H1 (cell line): Measurements from ENCODE around the gene POU6F2. TPM values are rescaled to one million over a fixed set of nuclear protein-coding genes. Genes with fewer than 3 reads are reported as not detected.

Experiments used
- CTCF ChIA-PET: fragments of 300-600 bp; sonication (Branson Sonifier 250); formaldehyde crosslinking; loops from one replicate; lab custom pipeline; 2021; ENCODE audit not compliant: partially characterized antibody; lab: Charles Lee
- POLR2A ChIA-PET: fragments of 300-600 bp; sonication (Branson Sonifier 250); formaldehyde crosslinking; loops from one replicate; lab custom pipeline; 2021; ENCODE audit warnings: inconsistent platforms; ENCODE audit not compliant: partially characterized antibody; lab: Charles Lee
- DNase-seq, 2 experiments: peaks; one replicate each; pipeline versions ENCODE4 v3.0.0 to v3.0.0-alpha.2; 2010 to 2022; ENCODE audit warnings: low spot score in 2 of 2, low read depth in 1 of 2, mixed read lengths in 1 of 2
- FAIRE-seq: peaks from 2 replicates; lab custom pipeline; 2011; peaks lifted over from hg19 to GRCh38; lab: Jason Lieb, UNC
- H2AFZ ChIP-seq: 2 replicates; pipeline ENCODE4 v1.8.1; 2012; ENCODE audit warnings: low read length, inconsistent platforms
- H2AK5ac ChIP-seq: 2 replicates; pipeline ENCODE4 v1.6.1; 2013; ENCODE audit warnings: low read depth, low read length
- H2BK120ac ChIP-seq: replicated peaks from 2 replicates; pipeline ENCODE3; 2013; ENCODE audit warnings: low read depth, low read length, inconsistent platforms
- H2BK12ac ChIP-seq: 2 replicates; pipeline ENCODE4 v1.6.1; 2013; ENCODE audit warnings: low read depth, low read length
- H2BK15ac ChIP-seq: 2 replicates; pipeline ENCODE4 v1.6.1; 2013; ENCODE audit warnings: low read length
- H2BK20ac ChIP-seq: 2 replicates; pipeline ENCODE4 v1.6.1; 2013; ENCODE audit warnings: low read length
- H2BK5ac ChIP-seq: 2 replicates; pipeline ENCODE4 v1.6.1; 2013; ENCODE audit warnings: low read depth, low read length
- H3K14ac ChIP-seq: 2 replicates; pipeline ENCODE4 v1.6.1; 2013; ENCODE audit warnings: inconsistent platforms; ENCODE audit not compliant: insufficient read length
- H3K18ac ChIP-seq: 2 replicates; pipeline ENCODE4 v1.6.1; 2013; ENCODE audit warnings: low read length; ENCODE audit errors: extremely low read depth
- H3K23ac ChIP-seq: 2 replicates; pipeline ENCODE4 v1.6.1; 2013; ENCODE audit warnings: inconsistent platforms; ENCODE audit not compliant: insufficient read length
- H3K23me2 ChIP-seq: 2 replicates; pipeline ENCODE4 v1.6.1; 2013; ENCODE audit warnings: low read depth, low read length
- H3K27ac ChIP-seq: 2 replicates; pipeline ENCODE4 v1.6.1; 2011; ENCODE audit warnings: low read depth, low read length, inconsistent platforms
- H3K27me3 ChIP-seq, 4 experiments: replicated peaks in 1 of 4; 1 replicate in 1 of 4; 2 replicates in 3 of 4; pipeline versions ENCODE4 v1.6.1 to v1.8.1; 2011 to 2013; ENCODE audit warnings: low read length in 3 of 4, mild to moderate bottlenecking in 3 of 4, inconsistent platforms in 2 of 4, mixed read lengths in 2 of 4, moderate library complexity in 1 of 4; ENCODE audit not compliant: control insufficient read depth in 3 of 4, insufficient read depth in 3 of 4; ENCODE audit errors: extremely low read depth in 1 of 4
- H3K36me3 ChIP-seq, 4 experiments: 2 replicates each; pipeline versions ENCODE4 v1.6.1 to v1.8.1; 2011 to 2013; ENCODE audit warnings: mild to moderate bottlenecking in 4 of 4, low read length in 3 of 4, moderate library complexity in 2 of 4, control low read depth in 1 of 4, inconsistent platforms in 1 of 4; ENCODE audit not compliant: insufficient read depth in 4 of 4, control insufficient read depth in 2 of 4
- H3K4ac ChIP-seq: replicated peaks from 2 replicates; pipeline ENCODE3; 2013; ENCODE audit warnings: low read length, low read depth, mixed read lengths, inconsistent platforms; ENCODE audit not compliant: insufficient read length
- H3K4me1 ChIP-seq, 4 experiments: replicated peaks in 1 of 4; 1 replicate in 1 of 4; 2 replicates in 3 of 4; pipeline versions ENCODE4 v1.6.1 to v1.8.1; 2011 to 2013; ENCODE audit warnings: low read length in 3 of 4, inconsistent platforms in 2 of 4, mixed read lengths in 1 of 4; ENCODE audit not compliant: insufficient read depth in 4 of 4, control insufficient read depth in 3 of 4
- H3K4me2 ChIP-seq, 2 experiments: 2 replicates each; pipeline versions ENCODE4 v1.6.1 to v1.8.1; 2011 to 2013; ENCODE audit warnings: low read depth in 2 of 2, low read length in 2 of 2, control low read depth in 1 of 2, inconsistent platforms in 1 of 2, mild to moderate bottlenecking in 1 of 2; ENCODE audit not compliant: insufficient read depth in 1 of 2
- H3K4me3 ChIP-seq, 4 experiments: fragments of 200-600, 300-600 bp in 1 of 4; sonication (generic), shearing (Covaris generic), sonication (Bioruptor Twin) in 1 of 4; 2 replicates each; pipeline versions ENCODE4 v1.5.1 to v1.8.1; 2011 to 2016; ENCODE audit warnings: low read length in 4 of 4, low read depth in 3 of 4, control low read depth in 2 of 4, inconsistent platforms in 2 of 4, mild to moderate bottlenecking in 2 of 4, mixed read lengths in 1 of 4, moderate library complexity in 1 of 4; ENCODE audit not compliant: insufficient read depth in 2 of 4; ENCODE audit errors: extremely low read depth in 1 of 4
- H3K56ac ChIP-seq: replicated peaks from 2 replicates; pipeline ENCODE3; 2013; ENCODE audit warnings: low read depth, mild to moderate bottlenecking, mixed read lengths, low read length, inconsistent platforms; ENCODE audit not compliant: insufficient read length
- H3K79me1 ChIP-seq: 2 replicates; pipeline ENCODE4 v1.6.1; 2013; ENCODE audit warnings: low read depth, low read length, control low read depth
- H3K79me2 ChIP-seq, 2 experiments: 2 replicates each; pipeline versions ENCODE4 v1.6.1 to v1.8.1; 2012 to 2013; ENCODE audit warnings: low read length in 2 of 2, mild to moderate bottlenecking in 2 of 2, inconsistent platforms in 1 of 2; ENCODE audit not compliant: insufficient read depth in 2 of 2, control insufficient read depth in 1 of 2
- H3K9ac ChIP-seq, 4 experiments: replicated peaks in 1 of 4; 1 replicate in 1 of 4; 2 replicates in 3 of 4; pipeline versions ENCODE4 v1.6.1 to v1.8.1; 2011 to 2013; ENCODE audit warnings: low read depth in 3 of 4, low read length in 3 of 4, control low read depth in 2 of 4, mild to moderate bottlenecking in 2 of 4, moderate library complexity in 2 of 4, inconsistent platforms in 1 of 4; ENCODE audit errors: extremely low read depth in 1 of 4
- H3K9me3 ChIP-seq, 2 experiments: 2 replicates each; pipeline versions ENCODE4 v1.6.1 to v1.8.1; 2012 to 2013; ENCODE audit warnings: mild to moderate bottlenecking in 2 of 2, moderate library complexity in 2 of 2, control low read depth in 1 of 2, inconsistent platforms in 1 of 2, low read depth in 1 of 2, low read length in 1 of 2, mixed read lengths in 1 of 2; ENCODE audit not compliant: insufficient read depth in 2 of 2
- H4K20me1 ChIP-seq, 2 experiments: replicated peaks in 1 of 2; 2 replicates each; pipeline versions ENCODE3 to v1.8.1; 2011 to 2013; ENCODE audit warnings: inconsistent platforms in 2 of 2, low read length in 2 of 2, mild to moderate bottlenecking in 1 of 2; ENCODE audit not compliant: insufficient read depth in 2 of 2, control insufficient read depth in 1 of 2
- H4K5ac ChIP-seq: 2 replicates; pipeline ENCODE4 v1.6.1; 2013; ENCODE audit warnings: low read length, low read depth, mixed read lengths, inconsistent platforms; ENCODE audit not compliant: insufficient read length
- H4K8ac ChIP-seq: 2 replicates; pipeline ENCODE4 v1.8.0; 2013; ENCODE audit warnings: mild to moderate bottlenecking, moderate library complexity, low read length, inconsistent platforms; ENCODE audit not compliant: insufficient read depth; ENCODE audit errors: extremely low read depth
- H4K91ac ChIP-seq: replicated peaks from 2 replicates; pipeline ENCODE3; 2013; ENCODE audit warnings: low read length, mixed read lengths, inconsistent platforms; ENCODE audit not compliant: insufficient read length
- ATF3 ChIP-seq: IDR thresholded peaks from 2 replicates; pipeline ENCODE4 v1.6.1; 2011; ENCODE audit warnings: low read depth, mild to moderate bottlenecking, low read length; ENCODE audit not compliant: insufficient read depth
- CEBPB ChIP-seq: IDR thresholded peaks from 2 replicates; pipeline ENCODE4 v1.6.1; 2012; ENCODE audit warnings: low read depth, low read length
- CHD2 ChIP-seq: IDR thresholded peaks from 2 replicates; pipeline ENCODE4 v1.6.1; 2012; ENCODE audit warnings: low read length, improper control_type of control experiment
- SIN3A ChIP-seq, 2 experiments: IDR thresholded peaks in 1 of 2; conservative IDR thresholded peaks in 1 of 2; 2 replicates each; pipeline ENCODE4 v1.6.1; 2011 to 2012; ENCODE audit warnings: low read length in 2 of 2, improper control_type of control experiment in 1 of 2, low read depth in 1 of 2, mild to moderate bottlenecking in 1 of 2
- TAF1 ChIP-seq: IDR thresholded peaks from 2 replicates; pipeline ENCODE4 v1.6.1; 2011; ENCODE audit warnings: mild to moderate bottlenecking, low read depth, low read length
- USF2 ChIP-seq: IDR thresholded peaks from 2 replicates; pipeline ENCODE4 v1.6.1; 2011; ENCODE audit warnings: low read length, improper control_type of control experiment
- ZNF274 ChIP-seq: IDR thresholded peaks from 2 replicates; pipeline ENCODE4 v1.7.0; 2012; ENCODE audit warnings: low read length, borderline replicate concordance; ENCODE audit errors: extremely low read depth
- WGBS, 2 experiments: shearing (Covaris generic) in 1 of 2; methylation state at CpG; one replicate each; pipeline versions ENCODE4 v1.1.6 to v1.1.7; 2013 to 2015; ENCODE audit warnings: low lambda C conversion rate in 2 of 2, mixed read lengths in 2 of 2, inconsistent platforms in 1 of 2, low coverage in 1 of 2, missing lambda C conversion rate in 1 of 2; ENCODE audit not compliant: insufficient replicate concordance in 2 of 2, insufficient coverage in 1 of 2, insufficient read length in 1 of 2; ENCODE audit errors: extremely low coverage in 1 of 2, missing lambda C conversion rate in 1 of 2; 5-methylcytosine and 5-hydroxymethylcytosine counted together
- polyA plus RNA-seq, 7 experiments: library from polyadenylated mRNA; depleted of rRNA in 3 of 7; stranded (reverse) in 5 of 7; unstranded in 2 of 7; fragments of >200 nt in 5 of 7; fragments of 200-250 nt in 2 of 7; gene quantifications; 1 replicate in 5 of 7; 2 replicates in 1 of 7; 4 replicates in 1 of 7; pipeline versions ENCODE4 v1.2.1 to v1.2.3, GENCODE V29; 2011 to 2013; ENCODE audit warnings: missing spikeins in 2 of 7, mixed read lengths in 2 of 7
- total RNA-seq: library from RNA; stranded (reverse); fragmentation: NEBNext Ultra II Directional; extraction: Animal tissue kit (Norgen Biotek cat#: 25700); gene quantifications from 2 replicates; pipeline ENCODE4 v1.2.1, GENCODE V29; 2021

Gene POU6F2
- total and polyA plus RNA-seq, 2 of the 8 experiments (the other 6 are each of a cell fraction or from before 2014, with no cell fraction given) = 1.1 to 2.0 TPM

GRCh38 chr7:38938001-38938485 is 39.7 kb upstream of the POU6F2 start:
- no peak overlapping the region for H2BK12ac ChIP-seq
- H4K20me1 ChIP-seq = no peaks in the 10 kb centered on the region
- CTCF ChIA-PET = interaction anchor here (1.3 kb wide), 1 partner anchor 8 kb away, joined by 3 read pairs; no protein-coding TSS in a partner anchor
- H2BK15ac ChIP-seq = no peak overlapping the region
- no peak overlapping the region for H2BK5ac ChIP-seq
- H3K79me2 ChIP-seq = no peaks in the 10 kb centered on the region
- H3K14ac ChIP-seq = no peak overlapping the region
- H3K4me2 ChIP-seq = no peak overlapping the region
- no peak overlapping the region for H4K91ac ChIP-seq
- H3K23ac ChIP-seq = no peak overlapping the region
- no peaks in the 10 kb centered on the region for H3K9me3 ChIP-seq
- no peak overlapping the region for H2BK120ac ChIP-seq
- WGBS, 2 experiments = 92% methylated on average over 1 of the region's 1 CpG; no CpG with 5 or more reads in 1 of the 2 experiments
- H4K5ac ChIP-seq = no peak overlapping the region
- no peak overlapping the region for H3K4me3 ChIP-seq
- H3K27ac ChIP-seq = no peak overlapping the region
- no peaks in the 10 kb centered on the region for H3K27me3 ChIP-seq
- H3K36me3 ChIP-seq = no peaks in the 10 kb centered on the region
- DNase-seq (no peak), FAIRE-seq (no peak)
- no peak overlapping the region for H2AK5ac ChIP-seq
- H3K4ac ChIP-seq = no peak overlapping the region
- H3K4me1 ChIP-seq = peaks cover 0 to 13% (median 0%) of the 10 kb centered on the region in 4 experiments; a peak in 1 of 7 replicates
- no peaks in the 10 kb centered on the region for H3K23me2 ChIP-seq
- H4K8ac ChIP-seq = no peak overlapping the region
- TF ChIP-seq ZNF274 = no peak
- no peak for TF ChIP-seq SIN3A (conservative IDR thresholded peaks at IDR 0.05 in 1 of 2, IDR thresholded peaks at IDR 0.05 in 1 of 2; ENCODE audit: low read depth in 1 of 2, low read length in 2 of 2)
- no peak for TF ChIP-seq CEBPB
- no peak for TF ChIP-seq USF2
- no peak for TF ChIP-seq CHD2
- TF ChIP-seq ATF3 = no peak
- no peak for TF ChIP-seq TAF1
- H2BK20ac ChIP-seq = no peak overlapping the region
- H2AFZ ChIP-seq = peak overlapping the region; percentile 17; the same call in 1 of the 2 replicates
- no peak overlapping the region for H3K56ac ChIP-seq
- no peak overlapping the region for H3K18ac ChIP-seq
- no peaks in the 10 kb centered on the region for H3K79me1 ChIP-seq
- POLR2A ChIA-PET = no interaction called here
- H3K9ac ChIP-seq = no peak overlapping the region
